Body of pancreas (tissue), 4 donors: ENCODE data around the gene LTB4R.

Experiments
- POLR2A ChIP-seq, 3 donors: fragments of 450-650 bp; IDR thresholded peaks; one replicate each; pipeline ENCODE4 v1.6.1; 2016; ENCODE audit warnings: antibody characterized with exemption in 3 of 3, mild to moderate bottlenecking in 2 of 3
- TF ChIP-seq, protein P1 (sequence below), 7 experiments: fragments of 450-650 bp in 4 of 7; fragments of 200-600 bp in 3 of 7; sonication (generic) in 3 of 7; IDR thresholded peaks; one replicate each; pipeline ENCODE4 v1.5.1; 2016 to 2019; ENCODE audit warnings: antibody characterized with exemption in 7 of 7

DNA sequence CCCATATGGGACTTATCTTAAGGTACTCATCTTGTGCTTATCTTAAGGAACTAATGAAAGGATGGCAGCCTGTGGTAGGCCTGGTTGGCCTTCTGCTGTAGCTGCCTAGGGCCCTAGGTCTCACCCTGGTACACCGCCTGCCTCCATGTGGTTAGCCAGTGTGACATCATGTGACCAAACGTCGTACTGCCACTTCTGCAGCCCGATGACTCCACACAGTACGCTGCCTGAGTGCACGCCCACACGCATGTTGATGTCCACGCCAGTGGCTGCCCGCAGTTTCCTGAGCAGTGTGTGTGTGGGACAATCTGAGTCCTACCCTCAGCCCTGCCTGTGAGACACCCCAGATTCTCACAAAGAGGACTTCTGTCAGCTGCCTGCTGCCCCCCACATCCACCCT lies 18.4 kb downstream of the LTB4R start:
- peak in 1 of 3 donors; percentile 23 for TF ChIP-seq POLR2A (IDR thresholded peaks at IDR 0.05)
- TF ChIP-seq, protein P1, sequence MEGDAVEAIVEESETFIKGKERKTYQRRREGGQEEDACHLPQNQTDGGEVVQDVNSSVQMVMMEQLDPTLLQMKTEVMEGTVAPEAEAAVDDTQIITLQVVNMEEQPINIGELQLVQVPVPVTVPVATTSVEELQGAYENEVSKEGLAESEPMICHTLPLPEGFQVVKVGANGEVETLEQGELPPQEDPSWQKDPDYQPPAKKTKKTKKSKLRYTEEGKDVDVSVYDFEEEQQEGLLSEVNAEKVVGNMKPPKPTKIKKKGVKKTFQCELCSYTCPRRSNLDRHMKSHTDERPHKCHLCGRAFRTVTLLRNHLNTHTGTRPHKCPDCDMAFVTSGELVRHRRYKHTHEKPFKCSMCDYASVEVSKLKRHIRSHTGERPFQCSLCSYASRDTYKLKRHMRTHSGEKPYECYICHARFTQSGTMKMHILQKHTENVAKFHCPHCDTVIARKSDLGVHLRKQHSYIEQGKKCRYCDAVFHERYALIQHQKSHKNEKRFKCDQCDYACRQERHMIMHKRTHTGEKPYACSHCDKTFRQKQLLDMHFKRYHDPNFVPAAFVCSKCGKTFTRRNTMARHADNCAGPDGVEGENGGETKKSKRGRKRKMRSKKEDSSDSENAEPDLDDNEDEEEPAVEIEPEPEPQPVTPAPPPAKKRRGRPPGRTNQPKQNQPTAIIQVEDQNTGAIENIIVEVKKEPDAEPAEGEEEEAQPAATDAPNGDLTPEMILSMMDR (IDR thresholded peaks at IDR 0.05), result no peak
